OCI-LY1 (cell line): ENCODE data around the gene ADCY1.

Source experiments
- EZH2 ChIP-seq: fragments of 200-600 bp; sonication (generic), shearing (Covaris generic); IDR thresholded peaks from 2 replicates; pipeline ENCODE4 v1.8.0; 2017; ENCODE audit warnings: borderline replicate concordance, mixed run types, mild to moderate bottlenecking, antibody characterized with exemption, low read length, moderate library complexity, mixed read lengths
- TF ChIP-seq, protein P1 (sequence below): fragments of 200-600 bp; sonication (generic), shearing (Covaris generic); IDR thresholded peaks from 2 replicates; pipeline ENCODE4 v1.5.1; 2017; ENCODE audit warnings: mild to moderate bottlenecking, antibody characterized with exemption, low read length, moderate library complexity, mixed read lengths

DNA sequence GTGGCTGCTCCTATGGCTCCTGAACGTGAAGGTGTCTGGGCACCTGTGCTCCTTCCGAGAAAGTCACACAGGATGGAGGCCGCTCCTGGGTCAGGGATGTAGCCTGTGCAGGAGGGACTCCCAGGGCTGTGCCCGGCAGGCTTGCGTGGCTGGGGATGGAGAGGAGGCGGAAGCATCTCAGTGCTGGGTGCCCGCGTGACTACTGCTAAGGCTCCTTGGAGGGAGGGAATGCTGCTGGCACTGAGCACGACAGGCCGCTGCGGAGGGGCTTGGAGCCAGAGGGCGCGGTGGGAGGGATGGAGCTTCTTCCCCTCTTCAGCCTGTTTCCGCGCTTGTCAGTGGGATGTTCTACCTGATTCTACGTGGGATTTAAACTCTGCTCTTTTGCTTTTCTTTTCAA is 35.0 kb downstream of the ADCY1 start:
- TF ChIP-seq, protein P1, sequence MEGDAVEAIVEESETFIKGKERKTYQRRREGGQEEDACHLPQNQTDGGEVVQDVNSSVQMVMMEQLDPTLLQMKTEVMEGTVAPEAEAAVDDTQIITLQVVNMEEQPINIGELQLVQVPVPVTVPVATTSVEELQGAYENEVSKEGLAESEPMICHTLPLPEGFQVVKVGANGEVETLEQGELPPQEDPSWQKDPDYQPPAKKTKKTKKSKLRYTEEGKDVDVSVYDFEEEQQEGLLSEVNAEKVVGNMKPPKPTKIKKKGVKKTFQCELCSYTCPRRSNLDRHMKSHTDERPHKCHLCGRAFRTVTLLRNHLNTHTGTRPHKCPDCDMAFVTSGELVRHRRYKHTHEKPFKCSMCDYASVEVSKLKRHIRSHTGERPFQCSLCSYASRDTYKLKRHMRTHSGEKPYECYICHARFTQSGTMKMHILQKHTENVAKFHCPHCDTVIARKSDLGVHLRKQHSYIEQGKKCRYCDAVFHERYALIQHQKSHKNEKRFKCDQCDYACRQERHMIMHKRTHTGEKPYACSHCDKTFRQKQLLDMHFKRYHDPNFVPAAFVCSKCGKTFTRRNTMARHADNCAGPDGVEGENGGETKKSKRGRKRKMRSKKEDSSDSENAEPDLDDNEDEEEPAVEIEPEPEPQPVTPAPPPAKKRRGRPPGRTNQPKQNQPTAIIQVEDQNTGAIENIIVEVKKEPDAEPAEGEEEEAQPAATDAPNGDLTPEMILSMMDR = no peak
- no peak for TF ChIP-seq EZH2
